Hepatocyte (in vitro differentiated cells): ENCODE results near the gene NOTUM. TPM values are rescaled to one million over a fixed set of nuclear protein-coding genes. Genes with fewer than 3 reads are reported as not detected.

Experiments
- DNase-seq: peaks from one replicate; pipeline ENCODE4 v3.0.0-alpha.2; 2016; ENCODE audit warnings: low spot score
- H2AFZ ChIP-seq: fragments of 200-600 bp; sonication (generic); 2 replicates; pipeline ENCODE4 v1.6.0; 2016; ENCODE audit warnings: antibody characterized with exemption, mild to moderate bottlenecking
- H3K27ac ChIP-seq: fragments of 200-600 bp; sonication (generic); 2 replicates; pipeline ENCODE4 v1.5.1; 2016; ENCODE audit warnings: mild to moderate bottlenecking
- H3K27me3 ChIP-seq: fragments of 200-600 bp; sonication (generic); 2 replicates; pipeline ENCODE4 v1.6.1; 2016
- H3K36me3 ChIP-seq: fragments of 200-600 bp; sonication (generic); replicated peaks from 2 replicates; pipeline ENCODE4 v1.5.1; 2016; ENCODE audit warnings: low read depth; ENCODE audit not compliant: insufficient read depth
- H3K4me1 ChIP-seq: fragments of 200-600 bp; sonication (generic); 2 replicates; pipeline ENCODE4 v1.5.1; 2016; ENCODE audit warnings: mild to moderate bottlenecking, moderate library complexity; ENCODE audit not compliant: insufficient read depth
- H3K4me2 ChIP-seq: fragments of 200-600 bp; sonication (generic); 2 replicates; pipeline ENCODE4 v1.6.0; 2016
- H3K4me3 ChIP-seq: fragments of 200-600 bp; sonication (generic); 2 replicates; pipeline ENCODE4 v1.5.1; 2016; ENCODE audit warnings: mild to moderate bottlenecking
- H3K79me2 ChIP-seq: fragments of 200-600 bp; sonication (generic); 2 replicates; pipeline ENCODE4 v1.6.0; 2017; ENCODE audit warnings: mild to moderate bottlenecking
- H3K9me2 ChIP-seq: fragments of 200-600 bp; sonication (generic); replicated peaks from 2 replicates; pipeline ENCODE4 v1.6.0; 2017; ENCODE audit warnings: mild to moderate bottlenecking; ENCODE audit not compliant: insufficient read depth
- H3K9me3 ChIP-seq: fragments of 200-600 bp; sonication (generic); 2 replicates; pipeline ENCODE4 v1.5.1; 2016; ENCODE audit warnings: low read depth, mild to moderate bottlenecking
- H4K20me1 ChIP-seq: fragments of 200-600 bp; sonication (generic); 2 replicates; pipeline ENCODE4 v1.6.0; 2016; ENCODE audit warnings: mild to moderate bottlenecking; ENCODE audit not compliant: insufficient read depth, poor library complexity, severe bottlenecking
- EZH2 ChIP-seq: fragments of 200-600 bp; sonication (generic); IDR thresholded peaks from 2 replicates; pipeline ENCODE4 v1.6.1; 2016; ENCODE audit warnings: antibody characterized with exemption, mild to moderate bottlenecking, borderline replicate concordance
- EZH2phosphoT487 ChIP-seq: fragments of 200-600 bp; sonication (generic); IDR thresholded peaks from one replicate; pipeline ENCODE4 v1.6.1; 2018; ENCODE audit warnings: antibody characterized with exemption, mild to moderate bottlenecking, low read depth, moderate library complexity; ENCODE audit not compliant: unreplicated experiment, severe bottlenecking
- WGBS: methylation state at CpG from one replicate; pipeline ENCODE4 v1.1.6; 2016; ENCODE audit warnings: low lambda C conversion rate; ENCODE audit errors: missing lambda C conversion rate; 5-methylcytosine and 5-hydroxymethylcytosine counted together
- polyA plus RNA-seq: library from polyadenylated mRNA; unstranded; fragments of >200 nt; fragmentation: Nextera tagmentation; extraction: Ambion mirVana; gene quantifications from 2 replicates; pipeline ENCODE4 v1.2.1, GENCODE V29; 2016
- total RNA-seq: library from RNA; depleted of rRNA; stranded (reverse); fragments of >200 nt; gene quantifications from 2 replicates; pipeline ENCODE4 v1.2.3, GENCODE V29; 2014
- TF ChIP-seq, protein P1 (sequence below): fragments of 200-600 bp; sonication (generic); IDR thresholded peaks from 2 replicates; pipeline ENCODE4 v1.5.1; 2016; ENCODE audit warnings: antibody characterized with exemption, mild to moderate bottlenecking; ENCODE audit not compliant: poor library complexity

The NOTUM gene
- total and polyA plus RNA-seq, 2 experiments from 2014 or later = 1.0 to 4.7 TPM

DNA sequence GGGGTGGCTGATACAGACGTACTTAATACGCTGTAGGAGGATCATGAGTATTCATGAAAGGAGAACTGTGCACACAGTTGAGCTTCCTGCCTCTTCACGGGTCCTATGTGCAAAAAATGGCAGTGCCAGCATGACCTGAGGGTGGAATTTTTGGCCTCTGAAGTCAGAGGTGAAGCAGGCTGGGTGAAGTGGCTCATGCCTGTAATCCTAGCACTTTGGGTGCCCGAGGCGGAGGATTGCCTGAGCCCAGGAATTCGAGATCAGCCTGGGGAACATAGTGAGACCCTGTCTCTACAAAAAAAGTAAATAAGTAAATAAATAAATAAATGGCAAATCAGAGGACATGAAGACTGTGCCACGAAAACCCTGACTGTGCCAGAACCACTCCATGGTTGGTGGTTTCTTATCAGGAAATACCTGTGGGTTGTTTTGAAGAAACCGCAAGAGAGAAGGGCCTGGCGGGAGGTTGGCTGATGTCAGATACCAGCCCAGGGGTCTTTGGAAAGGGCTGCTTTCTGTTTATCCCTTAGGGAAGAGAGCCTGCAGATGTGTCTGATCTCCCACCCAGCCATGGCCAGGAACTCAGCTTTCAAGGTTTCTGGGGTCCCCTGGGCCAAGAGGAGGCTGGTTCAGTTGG is 19.8 kb upstream of the NOTUM start:
- WGBS = 89% methylated on average over 9 of the region's 9 CpGs
- Histone ChIP-seq H3K36me3 (no peaks in the 10 kb centered on the region), H3K4me1 (peaks cover 13% of the 10 kb centered on the region)

DNA sequence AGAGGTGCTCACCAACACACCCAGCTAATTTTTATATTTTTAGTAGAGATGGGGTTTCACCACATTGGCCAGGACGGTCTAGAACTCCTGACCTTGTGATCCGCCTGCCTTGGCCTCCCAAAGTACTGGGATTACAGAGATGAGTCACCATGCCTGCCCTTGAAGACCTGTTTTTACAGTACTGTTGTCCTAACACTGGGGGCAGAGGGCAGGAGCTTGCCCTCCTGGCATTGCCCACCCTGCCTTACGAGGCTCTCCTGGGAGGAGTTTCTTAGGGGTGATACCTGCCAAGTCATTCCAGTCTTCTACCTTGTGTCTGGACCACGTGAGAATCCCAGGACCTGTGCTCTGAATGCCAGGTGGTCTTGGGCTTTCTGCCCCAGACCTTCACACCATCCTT is 19.1 kb upstream of the NOTUM start:
- Histone ChIP-seq H3K4me1 (peaks cover 13% of the 10 kb centered on the region), H3K4me3 (no peak overlapping the region), H2AFZ (no peak overlapping the region), H3K4me2 (no peak overlapping the region), H3K27ac (no peak overlapping the region), H3K27me3 (no peaks in the 10 kb centered on the region), H3K9me3 (no peaks in the 10 kb centered on the region), H3K36me3 (no peaks in the 10 kb centered on the region), H4K20me1 (no peaks in the 10 kb centered on the region), H3K9me2 (no peaks in the 10 kb centered on the region), H3K79me2 (peaks cover 7% of the 10 kb centered on the region)
- TF ChIP-seq, protein P1, sequence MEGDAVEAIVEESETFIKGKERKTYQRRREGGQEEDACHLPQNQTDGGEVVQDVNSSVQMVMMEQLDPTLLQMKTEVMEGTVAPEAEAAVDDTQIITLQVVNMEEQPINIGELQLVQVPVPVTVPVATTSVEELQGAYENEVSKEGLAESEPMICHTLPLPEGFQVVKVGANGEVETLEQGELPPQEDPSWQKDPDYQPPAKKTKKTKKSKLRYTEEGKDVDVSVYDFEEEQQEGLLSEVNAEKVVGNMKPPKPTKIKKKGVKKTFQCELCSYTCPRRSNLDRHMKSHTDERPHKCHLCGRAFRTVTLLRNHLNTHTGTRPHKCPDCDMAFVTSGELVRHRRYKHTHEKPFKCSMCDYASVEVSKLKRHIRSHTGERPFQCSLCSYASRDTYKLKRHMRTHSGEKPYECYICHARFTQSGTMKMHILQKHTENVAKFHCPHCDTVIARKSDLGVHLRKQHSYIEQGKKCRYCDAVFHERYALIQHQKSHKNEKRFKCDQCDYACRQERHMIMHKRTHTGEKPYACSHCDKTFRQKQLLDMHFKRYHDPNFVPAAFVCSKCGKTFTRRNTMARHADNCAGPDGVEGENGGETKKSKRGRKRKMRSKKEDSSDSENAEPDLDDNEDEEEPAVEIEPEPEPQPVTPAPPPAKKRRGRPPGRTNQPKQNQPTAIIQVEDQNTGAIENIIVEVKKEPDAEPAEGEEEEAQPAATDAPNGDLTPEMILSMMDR = no peak
- TF ChIP-seq EZH2 = no peak
- TF ChIP-seq EZH2phosphoT487 = no peak
- no peak for DNase-seq
- 99% methylated on average over 4 of the region's 4 CpGs for WGBS

More for the DNA sequence above, 19.8 kb upstream of the NOTUM start:
- H3K27ac ChIP-seq = no peak overlapping the region
- H2AFZ ChIP-seq = no peak overlapping the region
- peaks cover 7% of the 10 kb centered on the region for H3K79me2 ChIP-seq
- no peaks in the 10 kb centered on the region for H3K9me3 ChIP-seq
- no peak for DNase-seq
- TF ChIP-seq, protein P1 = no peak
- H3K27me3 ChIP-seq = no peaks in the 10 kb centered on the region
- H3K4me2 ChIP-seq = no peak overlapping the region
- no peak overlapping the region for H3K4me3 ChIP-seq
- no peaks in the 10 kb centered on the region for H3K9me2 ChIP-seq
- no peaks in the 10 kb centered on the region for H4K20me1 ChIP-seq

DNA sequence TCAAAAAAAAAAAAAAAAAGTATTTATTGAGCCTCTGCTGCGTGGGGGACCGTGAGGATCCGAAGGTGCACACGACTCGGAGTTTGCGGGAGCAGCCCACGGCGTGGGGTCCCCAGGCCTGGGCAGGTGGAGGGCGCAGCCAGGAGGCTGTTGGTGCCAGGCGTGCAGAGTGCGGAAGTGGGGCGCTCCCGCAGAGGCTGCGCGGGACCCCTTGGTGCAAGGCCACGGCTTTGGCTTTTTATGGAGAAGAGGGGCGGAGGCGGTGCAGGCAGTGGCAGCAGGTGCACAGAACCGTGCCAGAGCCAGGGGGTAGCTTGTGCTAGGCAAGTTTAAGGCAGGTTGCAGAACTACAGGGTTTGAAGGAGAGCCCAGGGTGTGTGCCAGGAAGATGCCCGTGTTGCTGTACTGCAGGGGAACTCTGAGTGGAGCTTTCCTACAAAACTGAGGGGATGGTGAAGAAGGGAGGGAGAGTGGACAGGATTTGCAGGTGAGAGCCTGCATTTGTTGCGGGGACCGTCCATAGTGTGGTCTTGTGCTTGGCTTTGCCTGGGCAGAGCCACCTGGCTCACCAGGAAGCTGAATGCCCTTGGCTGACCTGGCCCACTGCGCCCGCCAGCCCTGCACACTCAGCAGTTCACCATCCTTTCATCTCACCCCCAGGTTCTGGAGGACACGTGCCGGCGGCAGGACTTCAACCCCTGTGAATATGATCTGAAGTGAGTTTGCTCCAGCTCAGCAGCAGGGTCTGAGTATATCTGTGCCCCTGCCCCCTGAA is 17.7 kb upstream of the NOTUM start:
- DNase-seq = no peak
- peak overlapping the region; percentile 98 for H3K4me2 ChIP-seq
- H3K4me1 ChIP-seq = peaks cover 13% of the 10 kb centered on the region
- no peaks in the 10 kb centered on the region for H3K27me3 ChIP-seq
- WGBS = 93% methylated on average over 26 of the region's 27 CpGs
- no peaks in the 10 kb centered on the region for H3K9me2 ChIP-seq
- no peaks in the 10 kb centered on the region for H3K36me3 ChIP-seq
- H3K27ac ChIP-seq = no peak overlapping the region
- H2AFZ ChIP-seq = no peak overlapping the region
- no peaks in the 10 kb centered on the region for H3K9me3 ChIP-seq
- H3K79me2 ChIP-seq = peaks cover 7% of the 10 kb centered on the region
- H4K20me1 ChIP-seq = no peaks in the 10 kb centered on the region
- TF ChIP-seq, protein P1 = no peak
- no peak for TF ChIP-seq EZH2
- no peak for TF ChIP-seq EZH2phosphoT487
- no peak overlapping the region for H3K4me3 ChIP-seq
